ENCODE results near the gene EML4. TPM values are rescaled to one million over a fixed set of nuclear protein-coding genes. Genes with fewer than 3 reads are reported as not detected.

EML4 gene
- total RNA-seq, 1 experiment from 2014 or later, result 93.7 TPM

GRCh38 chr2:42252464-42252863 is 83.3 kb downstream of the EML4 start:
- TF ChIP-seq, protein P1, sequence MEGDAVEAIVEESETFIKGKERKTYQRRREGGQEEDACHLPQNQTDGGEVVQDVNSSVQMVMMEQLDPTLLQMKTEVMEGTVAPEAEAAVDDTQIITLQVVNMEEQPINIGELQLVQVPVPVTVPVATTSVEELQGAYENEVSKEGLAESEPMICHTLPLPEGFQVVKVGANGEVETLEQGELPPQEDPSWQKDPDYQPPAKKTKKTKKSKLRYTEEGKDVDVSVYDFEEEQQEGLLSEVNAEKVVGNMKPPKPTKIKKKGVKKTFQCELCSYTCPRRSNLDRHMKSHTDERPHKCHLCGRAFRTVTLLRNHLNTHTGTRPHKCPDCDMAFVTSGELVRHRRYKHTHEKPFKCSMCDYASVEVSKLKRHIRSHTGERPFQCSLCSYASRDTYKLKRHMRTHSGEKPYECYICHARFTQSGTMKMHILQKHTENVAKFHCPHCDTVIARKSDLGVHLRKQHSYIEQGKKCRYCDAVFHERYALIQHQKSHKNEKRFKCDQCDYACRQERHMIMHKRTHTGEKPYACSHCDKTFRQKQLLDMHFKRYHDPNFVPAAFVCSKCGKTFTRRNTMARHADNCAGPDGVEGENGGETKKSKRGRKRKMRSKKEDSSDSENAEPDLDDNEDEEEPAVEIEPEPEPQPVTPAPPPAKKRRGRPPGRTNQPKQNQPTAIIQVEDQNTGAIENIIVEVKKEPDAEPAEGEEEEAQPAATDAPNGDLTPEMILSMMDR (conservative IDR thresholded peaks at IDR 0.05; ENCODE audit: low read depth, low read length), result no peak
- TF ChIP-seq EZH2 (IDR thresholded peaks at IDR 0.05; ENCODE audit: borderline replicate concordance, low read depth, low read length, poor library complexity, severe bottlenecking), result no peak
- Histone ChIP-seq H3K27ac (ENCODE audit: low read depth, low read length, poor library complexity, severe bottlenecking) (no peak overlapping the region), H3K4me1 (ENCODE audit: insufficient read depth, low read length, poor library complexity, severe bottlenecking) (peaks cover 23% of the 10 kb centered on the region), H3K9me3 (ENCODE audit: low read depth, low read length, poor library complexity, severe bottlenecking) (no peaks in the 10 kb centered on the region), H3K36me3 (ENCODE audit: insufficient read depth, low read length, poor library complexity, severe bottlenecking) (peaks cover 9% of the 10 kb centered on the region), H3K4me3 (ENCODE audit: low read depth, low read length, poor library complexity, severe bottlenecking) (no peak overlapping the region), H3K27me3 (replicated peaks; ENCODE audit: insufficient read depth, low read depth, low read length, poor library complexity) (no peaks in the 10 kb centered on the region)
- BruUV-seq (replicated peaks), result no TSS peak
- intact Hi-C loops (cut with micrococcal nuclease; ENCODE audit: unreplicated experiment), result no loop called here
- CTCF ChIA-PET, result no interaction called here
- no peak for DNase-seq (ENCODE audit: low spot score)
- POLR2A ChIA-PET (ENCODE audit: low non-redundant PET), result no interaction called here

- DNase-seq (ENCODE audit: low spot score), result no peak
- ChIA-PET CTCF (no interaction called here), POLR2A (ENCODE audit: low non-redundant PET) (no interaction called here)
- Histone ChIP-seq H3K27me3 (replicated peaks; ENCODE audit: insufficient read depth, low read depth, low read length, poor library complexity) (no peaks in the 10 kb centered on the region), H3K9me3 (ENCODE audit: low read depth, low read length, poor library complexity, severe bottlenecking) (no peaks in the 10 kb centered on the region), H3K4me1 (ENCODE audit: insufficient read depth, low read length, poor library complexity, severe bottlenecking) (peaks cover 12% of the 10 kb centered on the region), H3K4me3 (ENCODE audit: low read depth, low read length, poor library complexity, severe bottlenecking) (no peak overlapping the region), H3K36me3 (ENCODE audit: insufficient read depth, low read length, poor library complexity, severe bottlenecking) (peaks cover 6% of the 10 kb centered on the region), H3K27ac (ENCODE audit: low read depth, low read length, poor library complexity, severe bottlenecking) (no peak overlapping the region)
- intact Hi-C loops (cut with micrococcal nuclease; ENCODE audit: unreplicated experiment), result no loop called here
- TF ChIP-seq, protein P1 (conservative IDR thresholded peaks at IDR 0.05; ENCODE audit: low read depth, low read length), result no peak
- no peak for TF ChIP-seq EZH2 (IDR thresholded peaks at IDR 0.05; ENCODE audit: borderline replicate concordance, low read depth, low read length, poor library complexity, severe bottlenecking)
- BruUV-seq (replicated peaks), result no TSS peak
These were observed 85.2 kb downstream of the EML4 start for GRCh38 chr2:42254186-42254895.

DNA sequence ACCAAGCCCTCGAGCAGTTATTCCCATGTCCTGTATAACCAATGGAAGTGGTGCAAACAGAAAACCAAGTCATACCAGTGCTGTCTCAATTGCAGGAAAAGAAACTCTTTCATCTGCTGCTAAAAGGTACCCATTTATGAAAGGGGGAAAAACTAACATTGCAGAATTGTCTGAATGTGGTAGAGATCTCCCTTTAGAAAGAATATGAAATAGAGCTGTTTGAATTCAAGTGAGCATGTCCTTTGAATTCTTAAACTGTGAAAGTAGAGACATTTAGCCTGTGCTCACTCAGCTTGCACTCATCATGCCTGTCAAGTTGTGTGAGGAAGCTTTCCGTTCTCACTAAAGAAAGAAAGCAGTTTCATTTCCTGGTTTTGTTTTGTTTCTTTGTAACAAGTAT is 87.4 kb downstream of the EML4 start:
- Histone ChIP-seq H3K4me3 (ENCODE audit: low read depth, low read length, poor library complexity, severe bottlenecking) (no peak overlapping the region), H3K4me1 (ENCODE audit: insufficient read depth, low read length, poor library complexity, severe bottlenecking) (no peaks in the 10 kb centered on the region), H3K36me3 (ENCODE audit: insufficient read depth, low read length, poor library complexity, severe bottlenecking) (peaks cover 10% of the 10 kb centered on the region), H3K27me3 (replicated peaks; ENCODE audit: insufficient read depth, low read depth, low read length, poor library complexity) (no peaks in the 10 kb centered on the region), H3K9me3 (ENCODE audit: low read depth, low read length, poor library complexity, severe bottlenecking) (no peaks in the 10 kb centered on the region), H3K27ac (ENCODE audit: low read depth, low read length, poor library complexity, severe bottlenecking) (no peak overlapping the region)
- no peak for DNase-seq (ENCODE audit: low spot score)
- ChIA-PET POLR2A (ENCODE audit: low non-redundant PET) (no interaction called here), CTCF (no interaction called here)
- TF ChIP-seq EZH2 (IDR thresholded peaks at IDR 0.05; ENCODE audit: borderline replicate concordance, low read depth, low read length, poor library complexity, severe bottlenecking), result no peak
- TF ChIP-seq, protein P1 (conservative IDR thresholded peaks at IDR 0.05; ENCODE audit: low read depth, low read length), result no peak
- BruUV-seq (replicated peaks), result no TSS peak
- intact Hi-C loops (cut with micrococcal nuclease; ENCODE audit: unreplicated experiment), result no loop called here

All from A673 (cell line).